ENCODE data around the gene MCCD1. TPM values are rescaled to one million over a fixed set of nuclear protein-coding genes. Genes with fewer than 3 reads are reported as not detected.

MCCD1 gene
- total RNA-seq, 2 experiments from 2014 or later, result not detected

DNA sequence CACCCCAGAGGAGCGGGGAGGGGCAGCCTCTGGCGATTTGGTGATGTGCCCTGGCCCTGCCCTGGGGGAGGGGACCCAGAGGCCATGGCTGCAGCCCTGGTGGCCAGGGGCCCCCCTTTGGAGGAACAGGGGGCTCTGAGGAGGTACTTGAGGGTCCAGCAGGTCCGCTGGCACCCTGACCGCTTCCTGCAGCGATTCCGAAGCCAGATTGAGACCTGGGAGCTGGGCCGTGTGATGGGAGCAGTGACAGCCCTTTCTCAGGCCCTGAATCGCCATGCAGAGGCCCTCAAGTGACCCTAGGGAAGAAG is 29.5 kb downstream of the MCCD1 start:
- POLR2A ChIA-PET, result interaction anchor here (1.1 to 35.7 kb wide), 5 partner anchors 8 to 61 kb away, joined by 4 to 1181 read pairs (median 6); partner anchors contain the start of genes LST1, LTA, LTB and MICB
- Mint-ChIP-seq H3K9me3 (no peaks in the 10 kb centered on the region), H3K27me3 (no peaks in the 10 kb centered on the region), H3K4me3 (peak overlapping the region; percentile 56), H3K4me1 (ENCODE audit: low read depth) (peaks cover 76% of the 10 kb centered on the region), H3K27ac (peak overlapping the region; percentile 90), H3K36me3 (ENCODE audit: low read depth) (peaks cover 41% of the 10 kb centered on the region)
- TF ChIP-seq, protein P1, sequence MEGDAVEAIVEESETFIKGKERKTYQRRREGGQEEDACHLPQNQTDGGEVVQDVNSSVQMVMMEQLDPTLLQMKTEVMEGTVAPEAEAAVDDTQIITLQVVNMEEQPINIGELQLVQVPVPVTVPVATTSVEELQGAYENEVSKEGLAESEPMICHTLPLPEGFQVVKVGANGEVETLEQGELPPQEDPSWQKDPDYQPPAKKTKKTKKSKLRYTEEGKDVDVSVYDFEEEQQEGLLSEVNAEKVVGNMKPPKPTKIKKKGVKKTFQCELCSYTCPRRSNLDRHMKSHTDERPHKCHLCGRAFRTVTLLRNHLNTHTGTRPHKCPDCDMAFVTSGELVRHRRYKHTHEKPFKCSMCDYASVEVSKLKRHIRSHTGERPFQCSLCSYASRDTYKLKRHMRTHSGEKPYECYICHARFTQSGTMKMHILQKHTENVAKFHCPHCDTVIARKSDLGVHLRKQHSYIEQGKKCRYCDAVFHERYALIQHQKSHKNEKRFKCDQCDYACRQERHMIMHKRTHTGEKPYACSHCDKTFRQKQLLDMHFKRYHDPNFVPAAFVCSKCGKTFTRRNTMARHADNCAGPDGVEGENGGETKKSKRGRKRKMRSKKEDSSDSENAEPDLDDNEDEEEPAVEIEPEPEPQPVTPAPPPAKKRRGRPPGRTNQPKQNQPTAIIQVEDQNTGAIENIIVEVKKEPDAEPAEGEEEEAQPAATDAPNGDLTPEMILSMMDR (IDR thresholded peaks at IDR 0.05), result no peak
- ATAC-seq (no peak), DNase-seq (no peak)
- intact Hi-C loops (cut with micrococcal nuclease), result loop anchor here (2.0 kb wide), 1 partner anchor 17 kb away; the partner anchor contains the start of gene TNF
- CTCF ChIA-PET, result interaction anchor here (1.5 to 56.2 kb wide), 3 partner anchors 11 to 34 kb away, joined by 7 to 2542 read pairs (median 45); partner anchors contain the start of genes ATP6V1G2, LST1, LTA and LTB

DNA sequence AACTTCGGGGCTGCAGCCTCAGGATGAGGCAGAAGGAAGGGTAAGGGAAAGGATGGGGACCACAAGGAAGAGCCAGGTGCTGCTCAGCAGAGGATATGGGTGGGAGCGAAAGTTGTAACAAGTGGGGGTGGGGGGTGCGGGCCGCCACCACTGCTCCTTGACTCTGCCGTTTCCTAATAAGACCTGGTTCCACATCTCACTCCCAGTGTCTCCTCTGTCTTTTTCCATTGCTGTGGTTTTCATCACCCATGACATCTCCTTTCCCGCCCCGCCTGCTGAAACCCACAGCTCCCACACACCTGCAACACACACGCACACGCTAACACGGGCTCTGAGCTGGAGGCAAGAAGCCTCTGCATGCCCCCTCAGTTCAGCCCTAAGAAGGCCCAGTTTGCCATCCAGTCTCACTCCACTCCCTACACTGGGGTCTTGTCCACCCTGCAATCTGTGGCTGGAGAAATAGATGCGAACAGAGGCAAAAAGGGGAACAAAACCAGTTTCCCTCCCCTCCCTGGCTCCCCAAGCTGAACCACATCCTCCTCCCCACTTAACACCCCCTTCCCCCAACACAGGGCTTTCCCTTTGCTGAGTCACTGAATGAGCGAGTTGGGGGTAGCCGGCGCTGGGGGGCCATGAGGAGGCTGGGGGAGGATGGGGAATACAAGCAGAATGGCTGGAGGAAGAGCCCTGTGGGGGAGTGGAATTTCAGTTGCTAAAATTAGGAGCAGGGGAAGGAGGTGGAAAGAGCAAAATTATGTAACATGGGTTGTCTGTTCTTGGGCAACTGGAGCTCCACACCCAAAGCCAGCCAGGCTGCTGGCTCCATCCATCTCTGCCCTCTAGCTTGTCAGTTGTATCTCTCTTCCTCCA is 30.1 kb downstream of the MCCD1 start:
- peak; percentile 85 for DNase-seq
- peaks cover 45% of the 10 kb centered on the region for H3K36me3 Mint-ChIP-seq (ENCODE audit: low read depth)
- peak; percentile 54 for ATAC-seq
- intact Hi-C loops (cut with micrococcal nuclease), result loop anchor here (1.0 to 2.0 kb wide), 2 partner anchors 9 to 16 kb away; partner anchors contain the start of gene TNF
- peak overlapping the region; percentile 56 for H3K4me3 Mint-ChIP-seq
- H3K27me3 Mint-ChIP-seq, result no peaks in the 10 kb centered on the region
- TF ChIP-seq, protein P1 (IDR thresholded peaks at IDR 0.05), result no peak
- H3K9me3 Mint-ChIP-seq, result no peaks in the 10 kb centered on the region
- peak overlapping the region; percentile 90 for H3K27ac Mint-ChIP-seq
- ChIA-PET CTCF (interaction anchor here (1.5 to 56.2 kb wide), 5 partner anchors 8 to 33 kb away, joined by 5 to 2542 read pairs (median 25); partner anchors contain the start of genes ATP6V1G2, LST1, LTA and LTB), POLR2A (interaction anchor here (1.1 to 35.7 kb wide), 7 partner anchors 7 to 93 kb away, joined by 3 to 1181 read pairs (median 4); partner anchors contain the start of genes BAG6, LST1, LTA and LTB)
- H3K4me1 Mint-ChIP-seq (ENCODE audit: low read depth), result peaks cover 80% of the 10 kb centered on the region

DNA sequence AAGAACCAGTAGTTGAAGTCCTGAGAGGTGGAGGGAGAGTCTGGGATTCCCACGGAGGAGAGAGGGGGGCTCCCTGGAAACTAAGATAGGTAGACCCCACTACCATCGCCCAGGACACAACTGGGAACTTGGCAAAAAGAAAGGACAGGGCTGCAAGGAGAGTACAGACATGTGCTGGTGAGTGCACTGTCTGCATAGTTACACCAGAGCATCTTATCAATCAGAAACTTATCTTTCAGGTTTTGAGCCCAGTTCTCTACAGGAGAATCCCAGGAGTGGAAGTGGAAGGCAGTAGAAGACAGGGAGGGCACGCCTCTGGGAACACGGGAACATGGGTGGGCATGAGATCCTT is 30.8 kb downstream of the MCCD1 start:
- Mint-ChIP-seq H3K4me3 (peak overlapping the region; percentile 56), H3K27ac (peak overlapping the region; percentile 90), H3K9me3 (no peaks in the 10 kb centered on the region), H3K4me1 (ENCODE audit: low read depth) (peaks cover 76% of the 10 kb centered on the region), H3K27me3 (no peaks in the 10 kb centered on the region), H3K36me3 (ENCODE audit: low read depth) (peaks cover 45% of the 10 kb centered on the region)
- CTCF ChIA-PET, result interaction anchor here (1.5 to 56.2 kb wide), 5 partner anchors 9 to 32 kb away, joined by 5 to 2542 read pairs (median 25); partner anchors contain the start of genes ATP6V1G2, LST1, LTA and LTB
- DNase-seq (no peak), ATAC-seq (peak; percentile 34)
- POLR2A ChIA-PET, result interaction anchor here (1.2 to 35.7 kb wide), 7 partner anchors 8 to 93 kb away, joined by 3 to 1181 read pairs (median 5); partner anchors contain the start of genes BAG6, DDX39B, LST1 and LTA
- intact Hi-C loops (cut with micrococcal nuclease), result loop anchor here (1.0 to 2.0 kb wide), 2 partner anchors 9 to 15 kb away; partner anchors contain the start of gene TNF
- TF ChIP-seq, protein P1 (IDR thresholded peaks at IDR 0.05), result no peak

DNA sequence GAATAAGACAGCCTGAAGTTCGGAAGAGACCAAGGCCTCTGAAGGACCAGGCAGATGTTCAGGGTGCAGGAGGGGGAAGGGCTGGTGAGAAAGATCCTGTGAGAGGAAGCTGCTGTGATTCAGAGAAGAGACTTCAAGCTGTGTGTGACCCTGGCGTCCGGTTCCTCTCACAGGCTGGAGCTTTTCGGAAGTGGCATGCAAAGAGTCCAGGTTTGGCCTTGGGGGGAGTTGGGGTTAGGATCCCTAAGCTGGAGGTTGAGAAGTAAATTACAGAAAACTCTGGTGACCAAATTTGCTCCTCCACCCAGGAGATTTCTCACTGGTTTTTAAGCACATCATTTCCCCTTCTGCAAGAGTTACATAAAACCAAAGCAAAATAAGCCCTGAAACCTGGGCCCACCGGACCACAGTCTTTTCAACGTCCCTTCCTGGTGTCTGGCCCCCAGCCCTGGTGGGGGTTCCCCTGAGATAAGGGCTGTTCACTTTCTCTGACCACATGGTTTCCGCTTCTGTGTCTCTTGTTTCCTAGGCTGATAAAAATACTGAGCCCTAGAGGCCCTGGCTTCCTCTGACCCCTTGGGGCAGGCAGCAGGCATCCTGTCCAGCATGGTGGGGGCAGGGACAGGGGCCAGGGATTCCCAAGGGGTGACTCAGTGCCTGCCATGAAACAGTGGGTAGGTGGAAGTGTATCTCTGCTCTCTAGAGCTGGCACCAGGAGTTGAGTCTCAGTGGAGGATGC is 31.4 kb downstream of the MCCD1 start:
- intact Hi-C loops (cut with micrococcal nuclease), result loop anchor here (1.0 to 10.0 kb wide), 3 partner anchors 8 to 265 kb away; partner anchors contain the start of genes HSPA1B and TNF
- DNase-seq (peak; percentile 86), ATAC-seq (peak; percentile 69)
- H3K4me1 Mint-ChIP-seq (ENCODE audit: low read depth), result peaks cover 78% of the 10 kb centered on the region
- H3K27me3 Mint-ChIP-seq, result no peaks in the 10 kb centered on the region
- peak overlapping the region; percentile 56 for H3K4me3 Mint-ChIP-seq
- no peaks in the 10 kb centered on the region for H3K9me3 Mint-ChIP-seq
- ChIA-PET CTCF (interaction anchor here (0.6 to 56.2 kb wide), 6 partner anchors 9 to 38 kb away, joined by 3 to 2542 read pairs (median 16); partner anchors contain the start of genes ATP6V1G2, LST1, LTA and LTB), POLR2A (interaction anchor here (1.2 to 35.7 kb wide), 7 partner anchors 9 to 92 kb away, joined by 3 to 1181 read pairs (median 8); partner anchors contain the start of genes BAG6, DDX39B, LST1 and LTA)
- H3K36me3 Mint-ChIP-seq (ENCODE audit: low read depth), result peaks cover 49% of the 10 kb centered on the region
- H3K27ac Mint-ChIP-seq, result peak overlapping the region; percentile 90
- TF ChIP-seq, protein P1 (IDR thresholded peaks at IDR 0.05), result no peak
